ENCODE results near the gene TCTN3. TPM values are rescaled to one million over a fixed set of nuclear protein-coding genes. Genes with fewer than 3 reads are reported as not detected.

Gene TCTN3
- total RNA-seq, 1 experiment from 2014 or later, result 41.7 TPM

- ChIA-PET CTCF (no interaction called here), POLR2A (no interaction called here), RAD21 (ENCODE audit: low non-redundant PET in 1 of 2, low total read pairs in 2 of 2, uncharacterized antibody in 2 of 2, unreplicated experiment in 2 of 2) (no interaction called here)
- H2AFZ ChIP-seq (ENCODE audit: low read depth, low read length, poor library complexity, severe bottlenecking), result no peak overlapping the region
- ATAC-seq, result no peak
- no peaks in the 10 kb centered on the region for H3K79me2 ChIP-seq (ENCODE audit: insufficient read depth, low read length)
- no peak overlapping the region for H3K4me3 ChIP-seq (replicated peaks in 1 of 2; ENCODE audit: low read depth in 1 of 2, low read length in 2 of 2)
- no peak overlapping the region for H3K27ac ChIP-seq (ENCODE audit: low read depth, low read length)
- TF ChIP-seq SP1 (IDR thresholded peaks at IDR 0.05; ENCODE audit: low read depth), result no peak
- no peak for TF ChIP-seq ZBTB33 (IDR thresholded peaks at IDR 0.05; ENCODE audit: extremely low read depth, insufficient replicate concordance, low read length)
- no peak for TF ChIP-seq REST (IDR thresholded peaks at IDR 0.05; ENCODE audit: low read depth)
- no peak for TF ChIP-seq EZH2 (IDR thresholded peaks at IDR 0.05)
- no peak for TF ChIP-seq TCF7L2 (IDR thresholded peaks at IDR 0.05; ENCODE audit: borderline replicate concordance, extremely low read depth, insufficient read depth, insufficient read length)
- TF ChIP-seq CBX3 (IDR thresholded peaks at IDR 0.05; ENCODE audit: low read depth), result no peak
- H3K36me3 ChIP-seq (ENCODE audit: control insufficient read depth in 1 of 2, insufficient read depth in 2 of 2, low read length in 2 of 2), result no peaks in the 10 kb centered on the region
- H3K9me2 ChIP-seq (ENCODE audit: insufficient read depth), result no peaks in the 10 kb centered on the region
- no peaks in the 10 kb centered on the region for H3K4me1 ChIP-seq (ENCODE audit: control insufficient read depth in 1 of 2, insufficient read depth in 2 of 2, low read length in 2 of 2)
- H3K9ac ChIP-seq (ENCODE audit: low read length), result no peak overlapping the region
- no peak for DNase-seq (ENCODE audit: low read depth, low spot score)
- no peaks in the 10 kb centered on the region for H3K27me3 ChIP-seq (ENCODE audit: insufficient read depth, low read length)
- no TSS peak for BruUV-seq (replicated peaks)
- no peaks in the 10 kb centered on the region for H4K20me1 ChIP-seq (ENCODE audit: insufficient read depth)
- intact Hi-C loops (cut with micrococcal nuclease), result no loop called here
- no peak overlapping the region for H3K4me2 ChIP-seq (ENCODE audit: low read length)
- H3K9me3 ChIP-seq (ENCODE audit: control insufficient read depth in 1 of 2, insufficient read depth in 1 of 2, low read depth in 1 of 2, low read length in 2 of 2), result no peaks in the 10 kb centered on the region
Measured at GRCh38 chr10:95716866-95717265, 23.1 kb upstream of the TCTN3 start.
